ENCODE results near the gene NLGN1. TPM values are rescaled to one million over a fixed set of nuclear protein-coding genes. Genes with fewer than 3 reads are reported as not detected.
"Not testable (repeated sequence)": the region's sequence is repeated elsewhere in the genome, so short reads cannot be mapped to it uniquely, and the experiment has no call there.

Gene NLGN1
- total and polyA plus RNA-seq, 5 donors = 0.48 to 2.2 (median 0.97) TPM

- WGBS = 27% methylated on average over 4 of the region's 4 CpGs
- no peak overlapping the region for H3K4me3 ChIP-seq (ENCODE audit: low read length)
- ATAC-seq (no peak), DNase-seq (no peak)
- H3K4me1 ChIP-seq (ENCODE audit: control insufficient read depth, insufficient read depth, low read length) = no peaks in the 10 kb centered on the region
- intact Hi-C loops (cut with DNase I) = no loop called here
- H3K27ac ChIP-seq (ENCODE audit: low read length) = no peak overlapping the region
- no peaks in the 10 kb centered on the region for H3K9me3 ChIP-seq (ENCODE audit: control insufficient read depth, low read length)
- H3K27me3 ChIP-seq (ENCODE audit: control insufficient read depth, insufficient read depth) = no peaks in the 10 kb centered on the region
Measured at GRCh38 chr3:173502983-173503568, 105.5 kb downstream of the NLGN1 start.

GRCh38 chr3:173510565-173510964, 113.0 kb downstream of the NLGN1 start:
- Histone ChIP-seq H3K4me3 (ENCODE audit: low read length) (no peak overlapping the region), H3K9me3 (ENCODE audit: control insufficient read depth, low read length) (no peaks in the 10 kb centered on the region), H3K4me1 (ENCODE audit: control insufficient read depth, insufficient read depth, low read length) (no peaks in the 10 kb centered on the region), H3K27ac (ENCODE audit: low read length) (no peak overlapping the region), H3K27me3 (ENCODE audit: control insufficient read depth, insufficient read depth) (no peaks in the 10 kb centered on the region)
- intact Hi-C loops (cut with DNase I) = no loop called here
- WGBS = 54% methylated on average over 4 of the region's 4 CpGs
- DNase-seq (no peak), ATAC-seq (no peak)

GRCh38 chr3:173513123-173513522, 115.6 kb downstream of the NLGN1 start:
- H3K9me3 ChIP-seq (ENCODE audit: control insufficient read depth, low read length) = no peaks in the 10 kb centered on the region
- WGBS = 80% methylated on average over 1 of the region's 1 CpG
- intact Hi-C loops (cut with DNase I) = no loop called here
- no peak for ATAC-seq
- no peaks in the 10 kb centered on the region for H3K4me1 ChIP-seq (ENCODE audit: control insufficient read depth, insufficient read depth, low read length)
- no peak overlapping the region for H3K4me3 ChIP-seq (ENCODE audit: low read length)
- no peak for DNase-seq
- no peak overlapping the region for H3K27ac ChIP-seq (ENCODE audit: low read length)
- no peaks in the 10 kb centered on the region for H3K27me3 ChIP-seq (ENCODE audit: control insufficient read depth, insufficient read depth)

GRCh38 chr3:173529062-173529711, 131.6 kb downstream of the NLGN1 start:
- ATAC-seq (no peak), DNase-seq (no peak)
- intact Hi-C loops (cut with DNase I) = no loop called here
- H3K4me1 ChIP-seq (ENCODE audit: control insufficient read depth, insufficient read depth, low read length) = no peaks in the 10 kb centered on the region
- H3K9me3 ChIP-seq (ENCODE audit: control insufficient read depth, low read length) = no peaks in the 10 kb centered on the region
- 47% methylated on average over 8 of the region's 8 CpGs for WGBS
- H3K27ac ChIP-seq (ENCODE audit: low read length) = no peak overlapping the region
- no peak overlapping the region for H3K4me3 ChIP-seq (ENCODE audit: low read length)
- no peaks in the 10 kb centered on the region for H3K27me3 ChIP-seq (ENCODE audit: control insufficient read depth, insufficient read depth)

GRCh38 chr3:173531602-173532001, 134.1 kb downstream of the NLGN1 start:
- H3K4me3 ChIP-seq (ENCODE audit: low read length) = no peak overlapping the region
- no peaks in the 10 kb centered on the region for H3K4me1 ChIP-seq (ENCODE audit: control insufficient read depth, insufficient read depth, low read length)
- no peak for ATAC-seq
- H3K27me3 ChIP-seq (ENCODE audit: control insufficient read depth, insufficient read depth) = no peaks in the 10 kb centered on the region
- WGBS = 83% methylated on average over 1 of the region's 1 CpG
- intact Hi-C loops (cut with DNase I) = no loop called here
- H3K9me3 ChIP-seq (ENCODE audit: control insufficient read depth, low read length) = no peaks in the 10 kb centered on the region
- no peak for DNase-seq
- H3K27ac ChIP-seq (ENCODE audit: low read length) = no peak overlapping the region

- H3K27ac ChIP-seq (ENCODE audit: low read length) = no peak overlapping the region
- intact Hi-C loops (cut with DNase I) = no loop called here
- no peak overlapping the region for H3K4me3 ChIP-seq (ENCODE audit: low read length)
- DNase-seq = no peak
- ATAC-seq = no peak
- H3K9me3 ChIP-seq (ENCODE audit: control insufficient read depth, low read length) = no peaks in the 10 kb centered on the region
- H3K27me3 ChIP-seq (ENCODE audit: control insufficient read depth, insufficient read depth) = no peaks in the 10 kb centered on the region
- 95% methylated on average over 5 of the region's 5 CpGs for WGBS
- H3K4me1 ChIP-seq (ENCODE audit: control insufficient read depth, insufficient read depth, low read length) = no peaks in the 10 kb centered on the region
Measured at GRCh38 chr3:173538410-173538809, 140.9 kb downstream of the NLGN1 start.

GRCh38 chr3:173545590-173545989, 148.0 kb downstream of the NLGN1 start:
- H3K27ac ChIP-seq (ENCODE audit: low read length); H3K4me1 ChIP-seq (ENCODE audit: control insufficient read depth, insufficient read depth, low read length); H3K4me3 ChIP-seq (ENCODE audit: low read length); H3K9me3 ChIP-seq (ENCODE audit: control insufficient read depth, low read length); intact Hi-C loops (cut with DNase I); DNase-seq; H3K27me3 ChIP-seq (ENCODE audit: control insufficient read depth, insufficient read depth); ATAC-seq: not testable (repeated sequence)
- WGBS = 89% methylated on average over 2 of the region's 2 CpGs

GRCh38 chr3:173547070-173547469, 149.5 kb downstream of the NLGN1 start:
- intact Hi-C loops (cut with DNase I) = no loop called here
- ATAC-seq = no peak

GRCh38 chr3:173548261-173548660, 150.7 kb downstream of the NLGN1 start:
- intact Hi-C loops (cut with DNase I) = no loop called here
- no peaks in the 10 kb centered on the region for H3K4me1 ChIP-seq (ENCODE audit: control insufficient read depth, insufficient read depth, low read length)
- H3K27me3 ChIP-seq (ENCODE audit: control insufficient read depth, insufficient read depth) = no peaks in the 10 kb centered on the region
- no peaks in the 10 kb centered on the region for H3K9me3 ChIP-seq (ENCODE audit: control insufficient read depth, low read length)
- ATAC-seq = no peak
- 72% methylated on average over 2 of the region's 2 CpGs for WGBS
- no peak for DNase-seq
- no peak overlapping the region for H3K27ac ChIP-seq (ENCODE audit: low read length)
- H3K4me3 ChIP-seq (ENCODE audit: low read length) = no peak overlapping the region

More at GRCh38 chr3:173547070-173547469, 149.5 kb downstream of the NLGN1 start:
- 80% methylated on average over 6 of the region's 6 CpGs for WGBS
- no peaks in the 10 kb centered on the region for H3K4me1 ChIP-seq (ENCODE audit: control insufficient read depth, insufficient read depth, low read length)
- no peak overlapping the region for H3K4me3 ChIP-seq (ENCODE audit: low read length)
- no peak overlapping the region for H3K27ac ChIP-seq (ENCODE audit: low read length)
- H3K9me3 ChIP-seq (ENCODE audit: control insufficient read depth, low read length) = no peaks in the 10 kb centered on the region
- H3K27me3 ChIP-seq (ENCODE audit: control insufficient read depth, insufficient read depth) = no peaks in the 10 kb centered on the region
- no peak for DNase-seq

GRCh38 chr3:173552526-173552925, 155.0 kb downstream of the NLGN1 start:
- DNase-seq (no peak), ATAC-seq (no peak)
- Histone ChIP-seq H3K27me3 (ENCODE audit: control insufficient read depth, insufficient read depth) (no peaks in the 10 kb centered on the region), H3K27ac (ENCODE audit: low read length) (no peak overlapping the region), H3K9me3 (ENCODE audit: control insufficient read depth, low read length) (no peaks in the 10 kb centered on the region), H3K4me3 (ENCODE audit: low read length) (no peak overlapping the region), H3K4me1 (ENCODE audit: control insufficient read depth, insufficient read depth, low read length) (no peaks in the 10 kb centered on the region)
- intact Hi-C loops (cut with DNase I) = loop anchor here in 3 of 4 donors (10.0 kb wide), 2 partner anchors 148 to 748 kb away; no protein-coding TSS in a partner anchor
- WGBS = 49% methylated on average over 4 of the region's 4 CpGs

- intact Hi-C loops (cut with DNase I) = loop anchor here in 3 of 4 donors (10.0 kb wide), 2 partner anchors 149 to 749 kb away; no protein-coding TSS in a partner anchor
- no peaks in the 10 kb centered on the region for H3K9me3 ChIP-seq (ENCODE audit: control insufficient read depth, low read length)
- 9% methylated on average over 3 of the region's 3 CpGs for WGBS
- ATAC-seq = no peak
- H3K4me3 ChIP-seq (ENCODE audit: low read length) = no peak overlapping the region
- peak in 1 of 3 donors; percentile 19 for DNase-seq
- H3K27ac ChIP-seq (ENCODE audit: low read length) = no peak overlapping the region
- no peaks in the 10 kb centered on the region for H3K4me1 ChIP-seq (ENCODE audit: control insufficient read depth, insufficient read depth, low read length)
- H3K27me3 ChIP-seq (ENCODE audit: control insufficient read depth, insufficient read depth) = no peaks in the 10 kb centered on the region
Measured at GRCh38 chr3:173553635-173554280, 156.2 kb downstream of the NLGN1 start.

Data from right cardiac atrium (tissue), 5 donors.